Measurements from ENCODE around the gene TRPC4. TPM values are rescaled to one million over a fixed set of nuclear protein-coding genes. Genes with fewer than 3 reads are reported as not detected.

The TRPC4 gene
- total RNA-seq, 6 experiments from 2014 or later: 0.07 to 0.74 (median 0.46) TPM; not detected in 2

DNA sequence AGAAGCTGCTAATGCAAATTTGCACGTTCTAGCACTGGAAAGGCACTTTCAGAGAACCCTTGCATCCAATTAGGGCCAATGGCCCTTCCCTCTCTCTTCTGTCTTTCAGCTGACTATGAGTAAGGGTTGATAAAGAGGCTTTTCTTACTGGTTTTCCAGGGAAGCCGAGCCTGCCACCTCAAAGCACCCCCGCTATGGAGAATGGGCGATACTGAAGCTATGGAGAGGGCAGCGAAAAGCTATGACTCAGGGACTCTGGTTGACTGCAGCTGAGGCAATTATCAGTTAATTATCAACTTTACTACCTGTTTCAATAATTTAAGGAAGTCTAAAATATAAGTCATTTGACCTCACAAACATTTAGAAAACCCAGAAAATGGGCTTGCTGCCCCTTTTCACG, 115.8 kb downstream of the TRPC4 start:
- ATAC-seq: no peak
- no peaks in the 10 kb centered on the region for H3K9me3 ChIP-seq
- DNase-seq: no peak
- no peaks in the 10 kb centered on the region for H3K27me3 ChIP-seq
- 49% methylated on average over 6 of the region's 6 CpGs for WGBS (ENCODE audit: insufficient coverage, low coverage, low lambda C conversion rate, missing lambda C conversion rate)
- no peaks in the 10 kb centered on the region for H3K36me3 ChIP-seq
- no peaks in the 10 kb centered on the region for H3K4me1 ChIP-seq
- intact Hi-C loops (cut with DNase I): no loop called here
- no peak overlapping the region for H3K27ac ChIP-seq
- no peak for TF ChIP-seq POLR2A (IDR thresholded peaks at IDR 0.05)
- TF ChIP-seq CTCF (IDR thresholded peaks at IDR 0.05): no peak
- no peak overlapping the region for H3K4me3 ChIP-seq

DNA sequence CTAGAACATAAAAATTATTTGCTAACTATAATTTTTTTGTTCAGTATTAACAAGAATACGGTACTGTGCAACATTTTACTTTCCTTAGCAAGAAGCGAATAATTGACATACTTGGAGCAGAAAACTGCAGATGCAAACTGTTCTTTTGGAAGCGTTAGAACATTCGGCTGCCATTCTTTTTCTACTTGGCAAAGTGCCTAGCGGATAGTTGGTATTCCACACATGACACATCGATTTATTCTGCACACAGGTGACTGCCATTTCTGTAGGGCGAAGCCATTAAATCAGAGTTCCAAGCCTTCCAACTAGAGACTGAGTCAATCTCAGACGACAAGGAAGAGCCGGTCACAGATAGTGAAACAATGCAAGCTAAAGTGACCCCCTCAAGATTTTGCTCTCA, 117.4 kb downstream of the TRPC4 start:
- DNase-seq (no peak), ATAC-seq (no peak)
- intact Hi-C loops (cut with DNase I): no loop called here
- Histone ChIP-seq H3K9me3 (no peaks in the 10 kb centered on the region), H3K4me3 (no peak overlapping the region), H3K27ac (no peak overlapping the region), H3K4me1 (no peaks in the 10 kb centered on the region), H3K27me3 (no peaks in the 10 kb centered on the region), H3K36me3 (no peaks in the 10 kb centered on the region)
- TF ChIP-seq POLR2A (IDR thresholded peaks at IDR 0.05) (no peak), CTCF (IDR thresholded peaks at IDR 0.05) (no peak)
- 54% methylated on average over 9 of the region's 9 CpGs for WGBS (ENCODE audit: insufficient coverage, low coverage, low lambda C conversion rate, missing lambda C conversion rate)

GRCh38 chr13:37751025-37751424, 118.5 kb downstream of the TRPC4 start:
- ATAC-seq: no peak

DNA sequence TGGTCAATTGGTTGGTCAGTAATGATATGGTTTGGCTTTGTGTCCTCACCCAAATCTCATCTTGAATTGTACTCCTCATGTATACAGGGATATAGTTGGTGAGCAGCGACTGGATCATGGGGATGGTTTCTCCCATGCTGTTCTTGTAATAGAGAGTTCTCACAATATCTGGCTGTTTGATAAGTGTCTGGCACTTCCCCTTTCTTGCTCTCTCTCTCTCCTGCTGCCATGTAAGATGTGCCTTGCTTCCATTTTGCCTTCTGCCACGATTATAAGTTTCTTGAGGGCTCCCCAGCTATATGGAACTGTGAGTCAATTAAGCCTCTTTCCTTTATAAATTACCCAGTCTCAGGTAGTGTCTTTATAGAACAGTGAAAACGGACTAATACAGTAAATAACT, 120.7 kb downstream of the TRPC4 start:
- Histone ChIP-seq H3K36me3 (no peaks in the 10 kb centered on the region), H3K4me1 (no peaks in the 10 kb centered on the region), H3K4me3 (no peak overlapping the region), H3K9me3 (no peaks in the 10 kb centered on the region), H3K27ac (no peak overlapping the region), H3K27me3 (no peaks in the 10 kb centered on the region)
- no peak for TF ChIP-seq CTCF (IDR thresholded peaks at IDR 0.05)
- TF ChIP-seq POLR2A (IDR thresholded peaks at IDR 0.05): no peak
- DNase-seq (no peak), ATAC-seq (no peak)
- 47% methylated on average over 3 of the region's 3 CpGs for WGBS (ENCODE audit: insufficient coverage, low coverage, low lambda C conversion rate, missing lambda C conversion rate)
- intact Hi-C loops (cut with DNase I): no loop called here

More at GRCh38 chr13:37751025-37751424, 118.5 kb downstream of the TRPC4 start:
- TF ChIP-seq CTCF (IDR thresholded peaks at IDR 0.05) (no peak), POLR2A (IDR thresholded peaks at IDR 0.05) (no peak)
- Histone ChIP-seq H3K9me3 (no peaks in the 10 kb centered on the region), H3K4me3 (no peak overlapping the region), H3K36me3 (no peaks in the 10 kb centered on the region), H3K4me1 (no peaks in the 10 kb centered on the region), H3K27me3 (no peaks in the 10 kb centered on the region), H3K27ac (no peak overlapping the region)
- WGBS (ENCODE audit: insufficient coverage, low coverage, low lambda C conversion rate, missing lambda C conversion rate): 66% methylated on average over 9 of the region's 9 CpGs
- intact Hi-C loops (cut with DNase I): no loop called here
- no peak for DNase-seq

GRCh38 chr13:37747071-37747612, 122.4 kb downstream of the TRPC4 start:
- TF ChIP-seq CTCF (IDR thresholded peaks at IDR 0.05) (no peak), POLR2A (IDR thresholded peaks at IDR 0.05) (no peak)
- Histone ChIP-seq H3K4me1 (no peaks in the 10 kb centered on the region), H3K9me3 (no peaks in the 10 kb centered on the region), H3K4me3 (no peak overlapping the region), H3K36me3 (no peaks in the 10 kb centered on the region), H3K27ac (no peak overlapping the region), H3K27me3 (no peaks in the 10 kb centered on the region)
- WGBS (ENCODE audit: insufficient coverage, low coverage, low lambda C conversion rate, missing lambda C conversion rate): 33% methylated on average over 5 of the region's 5 CpGs
- intact Hi-C loops (cut with DNase I): no loop called here
- DNase-seq (no peak), ATAC-seq (no peak)
